ENCODE data around the gene GATAD2A. TPM values are rescaled to one million over a fixed set of nuclear protein-coding genes. Genes with fewer than 3 reads are reported as not detected.

Gene GATAD2A
- total RNA-seq, 1 experiment from 2014 or later = 189 TPM

GRCh38 chr19:19448238-19448544 is 42.7 kb downstream of the GATAD2A start:
- Mint-ChIP-seq H3K4me1 (peaks cover 57 to 58% of the 10 kb centered on the region in 2 experiments), H3K4me3 (no peak overlapping the region), H3K27me3 (ENCODE audit: low read depth) (no peaks in the 10 kb centered on the region; the same call in 1 of the 2 replicates), H3K9me3 (no peaks in the 10 kb centered on the region), H3K36me3 (ENCODE audit: insufficient read depth in 1 of 3, low read depth in 3 of 3) (peaks cover 0 to 5% (median 0%) of the 10 kb centered on the region in 3 experiments; a peak in 3 of 7 replicates), H3K27ac (peak overlapping the region in 1 of 3 experiments; percentile 75; a peak in 1 of 7 replicates)
- Histone ChIP-seq H3K23me2 (ENCODE audit: insufficient read length, low read depth, low read length, poor library complexity, severe bottlenecking) (no peaks in the 10 kb centered on the region), H3K9me3 (ENCODE audit: control insufficient read depth, low read depth, low read length) (no peaks in the 10 kb centered on the region), H2AK5ac (ENCODE audit: insufficient read length, low read length) (no peak overlapping the region), H4K5ac (ENCODE audit: insufficient read length, low read depth, low read length) (no peak overlapping the region), H2BK12ac (ENCODE audit: insufficient read length, low read depth, low read length) (no peak overlapping the region), H3K9ac (ENCODE audit: extremely low read depth, insufficient read length, low read length) (no peak overlapping the region), H3T11ph (ENCODE audit: low read length) (no peak overlapping the region), H2BK120ac (ENCODE audit: low read depth, low read length, poor library complexity, severe bottlenecking) (no peak overlapping the region), H3K18ac (ENCODE audit: insufficient read length, low read depth, low read length) (no peak overlapping the region), H3K56ac (ENCODE audit: insufficient read length, low read depth, low read length) (no peak overlapping the region), H3K14ac (ENCODE audit: insufficient read depth, low read length) (no peak overlapping the region), H4K91ac (ENCODE audit: insufficient read length, low read depth, low read length) (no peak overlapping the region), H2AFZ (ENCODE audit: low read length) (no peak overlapping the region), H3K27ac (ENCODE audit: insufficient read length, low read depth, low read length) (no peak overlapping the region), H3K79me1 (ENCODE audit: insufficient read depth, low read depth, low read length, poor library complexity, severe bottlenecking) (peaks cover 9% of the 10 kb centered on the region), H3K79me2 (ENCODE audit: insufficient read depth, low read length) (peaks cover 76% of the 10 kb centered on the region; the same call in 1 of the 2 replicates), H3K4ac (ENCODE audit: low read depth, low read length) (no peak overlapping the region), H3K4me2 (ENCODE audit: insufficient read depth, insufficient read length, low read length) (no peak overlapping the region), H3K23ac (ENCODE audit: insufficient read length, low read depth, low read length) (no peak overlapping the region), H2BK20ac (ENCODE audit: low read depth, low read length, poor library complexity, severe bottlenecking) (no peak overlapping the region), H3K27me3 (ENCODE audit: insufficient read depth, low read length) (no peaks in the 10 kb centered on the region), H2BK15ac (ENCODE audit: low read depth, low read length) (no peak overlapping the region), H2BK5ac (ENCODE audit: insufficient read length, low read length) (no peak overlapping the region), H4K8ac (replicated peaks; ENCODE audit: insufficient read length, low read depth, low read length) (no peak overlapping the region), H4K20me1 (ENCODE audit: control insufficient read depth, insufficient read depth, insufficient read length) (peaks cover 2% of the 10 kb centered on the region), H3K4me1 (ENCODE audit: insufficient read depth, low read length) (peaks cover 14% of the 10 kb centered on the region; the same call in 1 of the 2 replicates)
- TF ChIP-seq CTCF (conservative IDR thresholded peaks at IDR 0.05) = no peak
- WGBS (ENCODE audit: extremely low coverage, insufficient read length, low lambda C conversion rate) = no CpG with 5 or more reads among the region's 8 CpGs
- DNase-seq = peak; percentile 26
